Liver (tissue), 9 donors: ENCODE data around the gene SLC12A8. TPM values are rescaled to one million over a fixed set of nuclear protein-coding genes. Genes with fewer than 3 reads are reported as not detected.

ENCODE experiments used
- DNase-seq: peaks from one replicate; pipeline ENCODE4 v3.0.0-alpha.2; 2017; ENCODE audit warnings: low spot score
- H3K27ac ChIP-seq, 2 donors: one replicate each; pipeline ENCODE4 v1.7.0; 2013; ENCODE audit warnings: inconsistent platforms in 2 of 2, low read length in 2 of 2, control low read depth in 1 of 2, low read depth in 1 of 2, mild to moderate bottlenecking in 1 of 2
- H3K27me3 ChIP-seq, 4 donors: one replicate each; pipeline versions ENCODE4 v1.6.1 to v1.7.0; 2013; ENCODE audit warnings: low read length in 3 of 4, inconsistent platforms in 1 of 4, mild to moderate bottlenecking in 1 of 4, moderate library complexity in 1 of 4; ENCODE audit not compliant: control insufficient read depth in 4 of 4, insufficient read depth in 4 of 4
- H3K36me3 ChIP-seq, 4 donors: one replicate each; pipeline versions ENCODE4 v1.6.1 to v1.7.0; 2013; ENCODE audit warnings: low read length in 3 of 4, mild to moderate bottlenecking in 3 of 4, low read depth in 1 of 4, moderate library complexity in 1 of 4; ENCODE audit not compliant: control insufficient read depth in 4 of 4, insufficient read depth in 3 of 4
- H3K4me1 ChIP-seq, 4 donors: one replicate each; pipeline versions ENCODE4 v1.6.1 to v1.7.0; 2013; ENCODE audit warnings: low read length in 3 of 4, mild to moderate bottlenecking in 3 of 4, moderate library complexity in 1 of 4; ENCODE audit not compliant: control insufficient read depth in 4 of 4, insufficient read depth in 4 of 4
- H3K4me3 ChIP-seq, 3 donors: one replicate each; pipeline versions ENCODE4 v1.6.1 to v1.7.0; 2013; ENCODE audit warnings: low read length in 3 of 3, control low read depth in 1 of 3, low read depth in 1 of 3, mild to moderate bottlenecking in 1 of 3
- H3K9ac ChIP-seq, 2 donors: one replicate each; pipeline ENCODE4 v1.7.0; 2013; ENCODE audit warnings: low read length in 2 of 2, mild to moderate bottlenecking in 2 of 2, moderate library complexity in 2 of 2, control low read depth in 1 of 2, low read depth in 1 of 2
- H3K9me3 ChIP-seq, 4 donors: one replicate each; pipeline versions ENCODE4 v1.6.1 to v1.7.0; 2013; ENCODE audit warnings: low read length in 3 of 4; ENCODE audit not compliant: control insufficient read depth in 4 of 4
- ATF3 ChIP-seq: IDR thresholded peaks from 2 replicates; pipeline ENCODE4 v1.6.1; 2016; ENCODE audit warnings: antibody characterized with exemption
- EGR1 ChIP-seq, 2 donors: IDR thresholded peaks; 2 replicates each; pipeline ENCODE4 v1.6.1; 2016 to 2018; ENCODE audit warnings: antibody characterized with exemption in 2 of 2, low read depth in 2 of 2
- FOXA1 ChIP-seq: IDR thresholded peaks from 2 replicates; pipeline ENCODE4 v1.6.1; 2016; ENCODE audit warnings: antibody characterized with exemption
- FOXA2 ChIP-seq: IDR thresholded peaks from 2 replicates; pipeline ENCODE4 v1.6.1; 2016; ENCODE audit warnings: antibody characterized with exemption
- GABPA ChIP-seq, 2 donors: IDR thresholded peaks in 1 of 2; conservative IDR thresholded peaks in 1 of 2; 2 replicates each; pipeline ENCODE4 v1.6.1; 2016; ENCODE audit warnings: antibody characterized with exemption in 2 of 2, mild to moderate bottlenecking in 1 of 2, moderate library complexity in 1 of 2
- HNF4A ChIP-seq, 2 donors: conservative IDR thresholded peaks; 2 replicates each; pipeline ENCODE4 v1.6.1; 2016; ENCODE audit warnings: antibody characterized with exemption in 2 of 2, mild to moderate bottlenecking in 2 of 2
- HNF4G ChIP-seq: IDR thresholded peaks from 2 replicates; pipeline ENCODE4 v1.6.1; 2016; ENCODE audit warnings: antibody characterized with exemption
- JUND ChIP-seq, 2 donors: IDR thresholded peaks; 2 replicates each; pipeline ENCODE4 v1.6.1; 2016; ENCODE audit warnings: antibody characterized with exemption in 2 of 2
- MAX ChIP-seq: IDR thresholded peaks from 2 replicates; pipeline ENCODE4 v1.6.1; 2016; ENCODE audit warnings: antibody characterized with exemption
- NR2F2 ChIP-seq: IDR thresholded peaks from 2 replicates; pipeline ENCODE4 v1.6.1; 2016; ENCODE audit warnings: antibody characterized with exemption
- RAD21 ChIP-seq, 2 donors: IDR thresholded peaks; 2 replicates each; pipeline ENCODE4 v1.6.1; 2016; ENCODE audit warnings: antibody characterized with exemption in 2 of 2, mild to moderate bottlenecking in 2 of 2
- REST ChIP-seq: IDR thresholded peaks from 2 replicates; pipeline ENCODE4 v1.6.1; 2016; ENCODE audit warnings: antibody characterized with exemption, mild to moderate bottlenecking
- RXRA ChIP-seq, 2 donors: IDR thresholded peaks; 2 replicates each; pipeline ENCODE4 v1.6.1; 2017 to 2018; ENCODE audit warnings: antibody characterized with exemption in 2 of 2, mild to moderate bottlenecking in 1 of 2
- TAF1 ChIP-seq: conservative IDR thresholded peaks from 2 replicates; pipeline ENCODE4 v1.6.1; 2016; ENCODE audit warnings: antibody characterized with exemption, mild to moderate bottlenecking
- YY1 ChIP-seq: IDR thresholded peaks from 2 replicates; pipeline ENCODE4 v1.6.1; 2016; ENCODE audit warnings: antibody characterized with exemption, mild to moderate bottlenecking
- WGBS: extraction: QIAGEN DNeasy Blood & Tissue Kit; methylation state at CpG from one replicate; pipeline ENCODE4 v1.1.7; 2013; 5-methylcytosine and 5-hydroxymethylcytosine counted together
- polyA plus RNA-seq, 2 donors: library from polyadenylated mRNA; stranded (reverse) in 1 of 2; unstranded in 1 of 2; fragments of 200-250 nt in 1 of 2; fragments of >200 nt in 1 of 2; fragmentation: Nextera tagmentation in 1 of 2; extraction: Ambion mirVana in 1 of 2; gene quantifications; one replicate each; pipeline versions ENCODE4 v1.2.1 to v1.2.3, GENCODE V29; 2013 to 2015
- total RNA-seq, 2 donors: library from RNA; depleted of rRNA; stranded (reverse); fragments of >200 nt; gene quantifications; one replicate each; pipeline ENCODE4 v1.2.3, GENCODE V29; 2014
- TF ChIP-seq, protein P1 (sequence below): fragments of 150-350 bp; IDR thresholded peaks from 2 replicates; pipeline ENCODE4 v1.5.1; 2017; ENCODE audit warnings: improper control_type of control experiment, low read depth, low read length; ENCODE audit not compliant: missing input control
- donor health status: healthy.
- donor health status: healthy.
- donor health status: healthy.
- donor health status: healthy.
- donor health status: healthy.

The SLC12A8 gene
- total and polyA plus RNA-seq, 4 donors = 2.7 to 20.3 (median 5.5) TPM

DNA sequence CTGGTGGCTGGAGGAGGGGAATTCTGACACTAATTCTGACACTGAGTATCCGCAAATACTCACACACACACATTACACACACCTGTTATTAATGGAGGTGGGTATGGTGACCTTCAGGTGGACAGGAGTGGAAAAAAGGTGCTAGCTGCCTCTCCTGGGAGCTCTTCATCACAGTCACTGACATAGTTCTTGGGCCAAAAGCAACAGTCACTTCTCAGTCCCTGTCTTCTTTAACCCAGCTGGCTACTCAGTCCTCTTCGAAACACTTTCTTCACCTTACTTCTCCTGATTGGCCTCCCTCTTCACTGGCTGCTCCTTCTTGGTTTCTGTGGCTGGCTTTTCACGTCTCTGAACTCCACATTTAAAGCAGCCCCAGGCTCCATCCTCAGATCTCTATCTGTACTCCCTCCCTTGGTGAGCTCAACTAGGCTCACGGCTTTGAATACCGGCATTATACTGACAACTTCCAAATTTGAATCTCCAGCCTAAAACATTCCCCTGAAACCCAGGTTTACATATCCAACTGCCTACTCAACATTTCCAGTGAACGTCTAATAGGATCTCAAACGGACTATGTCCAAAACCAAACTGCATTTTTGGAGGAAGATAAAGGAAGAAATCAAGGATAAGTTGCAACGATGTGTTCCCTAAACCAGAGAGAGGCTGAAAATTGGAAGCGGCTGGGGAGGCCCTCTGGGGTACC is 103.6 kb downstream of the SLC12A8 start:
- Histone ChIP-seq H3K9ac (no peak overlapping the region), H3K4me3 (no peak overlapping the region), H3K9me3 (no peaks in the 10 kb centered on the region), H3K27me3 (no peaks in the 10 kb centered on the region), H3K27ac (no peak overlapping the region), H3K4me1 (no peaks in the 10 kb centered on the region), H3K36me3 (no peaks in the 10 kb centered on the region)
- TF ChIP-seq RAD21 (IDR thresholded peaks at IDR 0.05) (no peak), ATF3 (no peak), MAX (no peak), EGR1 (IDR thresholded peaks at IDR 0.05; ENCODE audit: low read depth in 2 of 2) (no peak), NR2F2 (no peak), JUND (IDR thresholded peaks at IDR 0.05) (no peak), REST (no peak), GABPA (IDR thresholded peaks at IDR 0.05 in 1 of 2, conservative IDR thresholded peaks at IDR 0.05 in 1 of 2) (no peak), RXRA (IDR thresholded peaks at IDR 0.05) (no peak), HNF4A (conservative IDR thresholded peaks at IDR 0.05) (no peak)
- TF ChIP-seq, protein P1, sequence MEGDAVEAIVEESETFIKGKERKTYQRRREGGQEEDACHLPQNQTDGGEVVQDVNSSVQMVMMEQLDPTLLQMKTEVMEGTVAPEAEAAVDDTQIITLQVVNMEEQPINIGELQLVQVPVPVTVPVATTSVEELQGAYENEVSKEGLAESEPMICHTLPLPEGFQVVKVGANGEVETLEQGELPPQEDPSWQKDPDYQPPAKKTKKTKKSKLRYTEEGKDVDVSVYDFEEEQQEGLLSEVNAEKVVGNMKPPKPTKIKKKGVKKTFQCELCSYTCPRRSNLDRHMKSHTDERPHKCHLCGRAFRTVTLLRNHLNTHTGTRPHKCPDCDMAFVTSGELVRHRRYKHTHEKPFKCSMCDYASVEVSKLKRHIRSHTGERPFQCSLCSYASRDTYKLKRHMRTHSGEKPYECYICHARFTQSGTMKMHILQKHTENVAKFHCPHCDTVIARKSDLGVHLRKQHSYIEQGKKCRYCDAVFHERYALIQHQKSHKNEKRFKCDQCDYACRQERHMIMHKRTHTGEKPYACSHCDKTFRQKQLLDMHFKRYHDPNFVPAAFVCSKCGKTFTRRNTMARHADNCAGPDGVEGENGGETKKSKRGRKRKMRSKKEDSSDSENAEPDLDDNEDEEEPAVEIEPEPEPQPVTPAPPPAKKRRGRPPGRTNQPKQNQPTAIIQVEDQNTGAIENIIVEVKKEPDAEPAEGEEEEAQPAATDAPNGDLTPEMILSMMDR = no peak
- WGBS = 96% methylated on average over 9 of the region's 9 CpGs
- DNase-seq = no peak

DNA sequence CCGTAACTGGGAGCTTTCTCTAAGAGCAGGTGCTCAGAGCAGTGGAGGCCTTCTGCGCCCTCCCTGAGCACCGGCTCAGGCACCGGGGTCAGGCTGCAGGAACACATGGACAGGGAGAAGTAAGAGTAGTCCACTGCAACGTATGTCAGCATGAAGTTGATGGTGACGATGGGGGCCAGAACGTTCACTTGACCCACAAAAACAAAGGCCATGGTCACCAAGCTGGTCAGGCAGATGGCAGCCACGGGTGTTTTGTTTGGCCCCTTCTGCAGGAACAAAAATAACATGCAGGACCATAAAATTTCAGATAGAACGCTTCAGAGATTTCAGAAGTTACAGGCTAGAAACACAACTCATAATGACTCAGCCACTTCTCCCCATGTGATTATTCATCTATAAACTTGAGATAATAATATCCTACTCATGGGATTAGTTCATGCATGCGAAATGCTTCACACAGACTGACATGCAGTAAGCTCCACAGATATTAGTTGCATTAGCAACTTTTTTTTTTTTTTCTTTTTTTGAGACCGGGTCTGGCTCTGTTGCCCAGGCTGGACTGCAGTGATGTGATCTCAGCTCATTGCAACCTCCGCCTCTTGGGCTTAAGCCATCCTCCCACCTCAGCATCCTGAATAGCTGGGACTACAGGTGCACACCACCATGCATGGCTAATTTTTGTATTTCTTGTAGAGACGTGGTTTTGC is 104.5 kb downstream of the SLC12A8 start:
- no peak for TF ChIP-seq JUND (IDR thresholded peaks at IDR 0.05)
- TF ChIP-seq MAX = no peak
- no peak for TF ChIP-seq HNF4G
- no peak for TF ChIP-seq REST
- TF ChIP-seq ATF3 = no peak
- TF ChIP-seq EGR1 (IDR thresholded peaks at IDR 0.05; ENCODE audit: low read depth in 2 of 2) = no peak
- no peak for TF ChIP-seq RAD21 (IDR thresholded peaks at IDR 0.05)
- TF ChIP-seq GABPA (IDR thresholded peaks at IDR 0.05 in 1 of 2, conservative IDR thresholded peaks at IDR 0.05 in 1 of 2) = no peak
- no peak for TF ChIP-seq YY1
- no peak for TF ChIP-seq HNF4A (conservative IDR thresholded peaks at IDR 0.05)
- no peak for TF ChIP-seq TAF1
- TF ChIP-seq, protein P1 = no peak
- no peak for TF ChIP-seq RXRA (IDR thresholded peaks at IDR 0.05)
- TF ChIP-seq FOXA1 = no peak
- TF ChIP-seq FOXA2 = no peak
- 91% methylated on average over 13 of the region's 13 CpGs for WGBS

More for the DNA sequence above, 104.5 kb downstream of the SLC12A8 start:
- no peaks in the 10 kb centered on the region for H3K27me3 ChIP-seq
- DNase-seq = no peak
- H3K27ac ChIP-seq = no peak overlapping the region
- no peaks in the 10 kb centered on the region for H3K4me1 ChIP-seq
- H3K9ac ChIP-seq = no peak overlapping the region
- H3K9me3 ChIP-seq = no peaks in the 10 kb centered on the region
- no peak overlapping the region for H3K4me3 ChIP-seq
- H3K36me3 ChIP-seq = no peaks in the 10 kb centered on the region
